H1 (cell line): Measurements from ENCODE around the gene MRAP2. TPM values are rescaled to one million over a fixed set of nuclear protein-coding genes. Genes with fewer than 3 reads are reported as not detected.

Source experiments
- CTCF ChIA-PET: fragments of 300-600 bp; sonication (Branson Sonifier 250); formaldehyde crosslinking; loops from one replicate; lab custom pipeline; 2021; ENCODE audit not compliant: partially characterized antibody; lab: Charles Lee
- POLR2A ChIA-PET: fragments of 300-600 bp; sonication (Branson Sonifier 250); formaldehyde crosslinking; loops from one replicate; lab custom pipeline; 2021; ENCODE audit warnings: inconsistent platforms; ENCODE audit not compliant: partially characterized antibody; lab: Charles Lee
- DNase-seq, 2 experiments: peaks; one replicate each; pipeline versions ENCODE4 v3.0.0 to v3.0.0-alpha.2; 2010 to 2022; ENCODE audit warnings: low spot score in 2 of 2, low read depth in 1 of 2, mixed read lengths in 1 of 2
- FAIRE-seq: peaks from 2 replicates; lab custom pipeline; 2011; peaks lifted over from hg19 to GRCh38; lab: Jason Lieb, UNC
- H2AFZ ChIP-seq: 2 replicates; pipeline ENCODE4 v1.8.1; 2012; ENCODE audit warnings: low read length, inconsistent platforms
- H2AK5ac ChIP-seq: 2 replicates; pipeline ENCODE4 v1.6.1; 2013; ENCODE audit warnings: low read depth, low read length
- H2BK120ac ChIP-seq: replicated peaks from 2 replicates; pipeline ENCODE3; 2013; ENCODE audit warnings: low read depth, low read length, inconsistent platforms
- H2BK12ac ChIP-seq: 2 replicates; pipeline ENCODE4 v1.6.1; 2013; ENCODE audit warnings: low read depth, low read length
- H2BK15ac ChIP-seq: 2 replicates; pipeline ENCODE4 v1.6.1; 2013; ENCODE audit warnings: low read length
- H2BK20ac ChIP-seq: 2 replicates; pipeline ENCODE4 v1.6.1; 2013; ENCODE audit warnings: low read length
- H2BK5ac ChIP-seq: 2 replicates; pipeline ENCODE4 v1.6.1; 2013; ENCODE audit warnings: low read depth, low read length
- H3K14ac ChIP-seq: 2 replicates; pipeline ENCODE4 v1.6.1; 2013; ENCODE audit warnings: inconsistent platforms; ENCODE audit not compliant: insufficient read length
- H3K18ac ChIP-seq: 2 replicates; pipeline ENCODE4 v1.6.1; 2013; ENCODE audit warnings: low read length; ENCODE audit errors: extremely low read depth
- H3K23ac ChIP-seq: 2 replicates; pipeline ENCODE4 v1.6.1; 2013; ENCODE audit warnings: inconsistent platforms; ENCODE audit not compliant: insufficient read length
- H3K23me2 ChIP-seq: 2 replicates; pipeline ENCODE4 v1.6.1; 2013; ENCODE audit warnings: low read depth, low read length
- H3K27ac ChIP-seq: 2 replicates; pipeline ENCODE4 v1.6.1; 2011; ENCODE audit warnings: low read depth, low read length, inconsistent platforms
- H3K27me3 ChIP-seq, 4 experiments: replicated peaks in 1 of 4; 1 replicate in 1 of 4; 2 replicates in 3 of 4; pipeline versions ENCODE4 v1.6.1 to v1.8.1; 2011 to 2013; ENCODE audit warnings: low read length in 3 of 4, mild to moderate bottlenecking in 3 of 4, inconsistent platforms in 2 of 4, mixed read lengths in 2 of 4, moderate library complexity in 1 of 4; ENCODE audit not compliant: control insufficient read depth in 3 of 4, insufficient read depth in 3 of 4; ENCODE audit errors: extremely low read depth in 1 of 4
- H3K36me3 ChIP-seq, 4 experiments: 2 replicates each; pipeline versions ENCODE4 v1.6.1 to v1.8.1; 2011 to 2013; ENCODE audit warnings: mild to moderate bottlenecking in 4 of 4, low read length in 3 of 4, moderate library complexity in 2 of 4, control low read depth in 1 of 4, inconsistent platforms in 1 of 4; ENCODE audit not compliant: insufficient read depth in 4 of 4, control insufficient read depth in 2 of 4
- H3K4ac ChIP-seq: replicated peaks from 2 replicates; pipeline ENCODE3; 2013; ENCODE audit warnings: low read length, low read depth, mixed read lengths, inconsistent platforms; ENCODE audit not compliant: insufficient read length
- H3K4me1 ChIP-seq, 4 experiments: replicated peaks in 1 of 4; 1 replicate in 1 of 4; 2 replicates in 3 of 4; pipeline versions ENCODE4 v1.6.1 to v1.8.1; 2011 to 2013; ENCODE audit warnings: low read length in 3 of 4, inconsistent platforms in 2 of 4, mixed read lengths in 1 of 4; ENCODE audit not compliant: insufficient read depth in 4 of 4, control insufficient read depth in 3 of 4
- H3K4me2 ChIP-seq, 2 experiments: 2 replicates each; pipeline versions ENCODE4 v1.6.1 to v1.8.1; 2011 to 2013; ENCODE audit warnings: low read depth in 2 of 2, low read length in 2 of 2, control low read depth in 1 of 2, inconsistent platforms in 1 of 2, mild to moderate bottlenecking in 1 of 2; ENCODE audit not compliant: insufficient read depth in 1 of 2
- H3K4me3 ChIP-seq, 4 experiments: fragments of 200-600, 300-600 bp in 1 of 4; sonication (generic), shearing (Covaris generic), sonication (Bioruptor Twin) in 1 of 4; 2 replicates each; pipeline versions ENCODE4 v1.5.1 to v1.8.1; 2011 to 2016; ENCODE audit warnings: low read length in 4 of 4, low read depth in 3 of 4, control low read depth in 2 of 4, inconsistent platforms in 2 of 4, mild to moderate bottlenecking in 2 of 4, mixed read lengths in 1 of 4, moderate library complexity in 1 of 4; ENCODE audit not compliant: insufficient read depth in 2 of 4; ENCODE audit errors: extremely low read depth in 1 of 4
- H3K56ac ChIP-seq: replicated peaks from 2 replicates; pipeline ENCODE3; 2013; ENCODE audit warnings: low read depth, mild to moderate bottlenecking, mixed read lengths, low read length, inconsistent platforms; ENCODE audit not compliant: insufficient read length
- H3K79me1 ChIP-seq: 2 replicates; pipeline ENCODE4 v1.6.1; 2013; ENCODE audit warnings: low read depth, low read length, control low read depth
- H3K79me2 ChIP-seq, 2 experiments: 2 replicates each; pipeline versions ENCODE4 v1.6.1 to v1.8.1; 2012 to 2013; ENCODE audit warnings: low read length in 2 of 2, mild to moderate bottlenecking in 2 of 2, inconsistent platforms in 1 of 2; ENCODE audit not compliant: insufficient read depth in 2 of 2, control insufficient read depth in 1 of 2
- H3K9ac ChIP-seq, 4 experiments: replicated peaks in 1 of 4; 1 replicate in 1 of 4; 2 replicates in 3 of 4; pipeline versions ENCODE4 v1.6.1 to v1.8.1; 2011 to 2013; ENCODE audit warnings: low read depth in 3 of 4, low read length in 3 of 4, control low read depth in 2 of 4, mild to moderate bottlenecking in 2 of 4, moderate library complexity in 2 of 4, inconsistent platforms in 1 of 4; ENCODE audit errors: extremely low read depth in 1 of 4
- H3K9me3 ChIP-seq, 2 experiments: 2 replicates each; pipeline versions ENCODE4 v1.6.1 to v1.8.1; 2012 to 2013; ENCODE audit warnings: mild to moderate bottlenecking in 2 of 2, moderate library complexity in 2 of 2, control low read depth in 1 of 2, inconsistent platforms in 1 of 2, low read depth in 1 of 2, low read length in 1 of 2, mixed read lengths in 1 of 2; ENCODE audit not compliant: insufficient read depth in 2 of 2
- H4K20me1 ChIP-seq, 2 experiments: replicated peaks in 1 of 2; 2 replicates each; pipeline versions ENCODE3 to v1.8.1; 2011 to 2013; ENCODE audit warnings: inconsistent platforms in 2 of 2, low read length in 2 of 2, mild to moderate bottlenecking in 1 of 2; ENCODE audit not compliant: insufficient read depth in 2 of 2, control insufficient read depth in 1 of 2
- H4K5ac ChIP-seq: 2 replicates; pipeline ENCODE4 v1.6.1; 2013; ENCODE audit warnings: low read length, low read depth, mixed read lengths, inconsistent platforms; ENCODE audit not compliant: insufficient read length
- H4K8ac ChIP-seq: 2 replicates; pipeline ENCODE4 v1.8.0; 2013; ENCODE audit warnings: mild to moderate bottlenecking, moderate library complexity, low read length, inconsistent platforms; ENCODE audit not compliant: insufficient read depth; ENCODE audit errors: extremely low read depth
- H4K91ac ChIP-seq: replicated peaks from 2 replicates; pipeline ENCODE3; 2013; ENCODE audit warnings: low read length, mixed read lengths, inconsistent platforms; ENCODE audit not compliant: insufficient read length
- ATF3 ChIP-seq: IDR thresholded peaks from 2 replicates; pipeline ENCODE4 v1.6.1; 2011; ENCODE audit warnings: low read depth, mild to moderate bottlenecking, low read length; ENCODE audit not compliant: insufficient read depth
- BCL11A ChIP-seq, 2 experiments: IDR thresholded peaks; one replicate each; pipeline ENCODE4 v1.6.1; 2011; ENCODE audit warnings: low read depth in 2 of 2, low read length in 2 of 2, mild to moderate bottlenecking in 2 of 2
- POLR2AphosphoS5 ChIP-seq: IDR thresholded peaks from 2 replicates; pipeline ENCODE4 v1.6.1; 2011; ENCODE audit warnings: low read depth, low read length
- RFX5 ChIP-seq: IDR thresholded peaks from 2 replicates; pipeline ENCODE4 v1.6.1; 2011; ENCODE audit warnings: low read depth, low read length, improper control_type of control experiment, borderline replicate concordance
- SP1 ChIP-seq: IDR thresholded peaks from 2 replicates; pipeline ENCODE4 v1.6.1; 2011; ENCODE audit warnings: low read depth, low read length
- SRF ChIP-seq: IDR thresholded peaks from 2 replicates; pipeline ENCODE4 v1.6.1; 2011; ENCODE audit warnings: mild to moderate bottlenecking, low read depth, low read length, moderate library complexity
- SUZ12 ChIP-seq: fragments of 200-600 bp; sonication (generic); IDR thresholded peaks from 2 replicates; pipeline ENCODE4 v1.6.1; 2012; ENCODE audit warnings: mild to moderate bottlenecking, inconsistent platforms, low read length, moderate library complexity, mixed read lengths
- TEAD4 ChIP-seq: IDR thresholded peaks from 2 replicates; pipeline ENCODE4 v1.6.1; 2012; ENCODE audit warnings: low read depth, low read length, inconsistent platforms, mixed read lengths
- WGBS, 2 experiments: shearing (Covaris generic) in 1 of 2; methylation state at CpG; one replicate each; pipeline versions ENCODE4 v1.1.6 to v1.1.7; 2013 to 2015; ENCODE audit warnings: low lambda C conversion rate in 2 of 2, mixed read lengths in 2 of 2, inconsistent platforms in 1 of 2, low coverage in 1 of 2, missing lambda C conversion rate in 1 of 2; ENCODE audit not compliant: insufficient replicate concordance in 2 of 2, insufficient coverage in 1 of 2, insufficient read length in 1 of 2; ENCODE audit errors: extremely low coverage in 1 of 2, missing lambda C conversion rate in 1 of 2; 5-methylcytosine and 5-hydroxymethylcytosine counted together
- polyA plus RNA-seq, 7 experiments: library from polyadenylated mRNA; depleted of rRNA in 3 of 7; stranded (reverse) in 5 of 7; unstranded in 2 of 7; fragments of >200 nt in 5 of 7; fragments of 200-250 nt in 2 of 7; gene quantifications; 1 replicate in 5 of 7; 2 replicates in 1 of 7; 4 replicates in 1 of 7; pipeline versions ENCODE4 v1.2.1 to v1.2.3, GENCODE V29; 2011 to 2013; ENCODE audit warnings: missing spikeins in 2 of 7, mixed read lengths in 2 of 7
- total RNA-seq: library from RNA; stranded (reverse); fragmentation: NEBNext Ultra II Directional; extraction: Animal tissue kit (Norgen Biotek cat#: 25700); gene quantifications from 2 replicates; pipeline ENCODE4 v1.2.1, GENCODE V29; 2021
- TF ChIP-seq, protein P1 (sequence below): IDR thresholded peaks from 2 replicates; pipeline ENCODE4 v1.6.1; 2012; ENCODE audit warnings: inconsistent platforms

Gene MRAP2
- total and polyA plus RNA-seq, 2 of the 8 experiments (the other 6 are each of a cell fraction or from before 2014, with no cell fraction given), result 5.0 to 11.0 TPM

DNA sequence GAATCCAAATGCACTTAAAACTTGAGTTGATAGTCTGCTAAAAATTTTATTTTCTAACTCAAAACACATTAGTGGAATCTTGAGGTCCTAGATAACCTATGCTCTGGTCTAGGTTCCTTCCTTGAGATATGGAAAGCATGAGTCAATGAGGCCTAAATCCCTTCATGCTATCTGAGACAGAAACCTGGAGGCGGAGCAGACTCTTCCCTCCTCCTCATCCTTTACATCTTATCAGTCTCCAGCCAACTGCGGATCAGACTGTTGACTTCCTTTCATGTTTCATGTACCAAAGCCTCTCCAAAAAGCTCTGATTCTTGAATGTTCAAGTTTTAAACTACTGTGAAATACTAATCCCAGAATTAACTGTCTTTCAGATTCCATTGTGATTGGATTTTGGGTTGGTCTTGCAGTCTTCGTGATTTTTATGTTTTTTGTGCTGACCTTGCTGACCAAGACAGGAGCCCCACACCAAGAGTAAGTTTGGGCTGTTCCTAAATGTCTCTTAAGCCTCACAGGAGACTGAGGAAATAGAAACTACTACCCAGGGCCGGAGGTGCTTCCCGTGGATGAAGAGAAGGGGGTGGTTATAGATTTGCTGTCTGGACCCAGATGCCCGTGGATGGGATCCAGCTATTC is 29.1 kb downstream of the MRAP2 start:
- no peak overlapping the region for H2BK12ac ChIP-seq
- H4K8ac ChIP-seq, result no peak overlapping the region
- WGBS, 2 experiments, result 88% methylated on average over 6 of the region's 6 CpGs; no CpG with 5 or more reads in 1 of the 2 experiments
- H3K27me3 ChIP-seq, result no peaks in the 10 kb centered on the region; a peak in 1 of 7 replicates
- H3K9me3 ChIP-seq, result no peaks in the 10 kb centered on the region
- no peak overlapping the region for H2BK5ac ChIP-seq
- no peak for TF ChIP-seq SP1
- TF ChIP-seq RFX5, result no peak
- TF ChIP-seq BCL11A (IDR thresholded peaks at IDR 0.05; ENCODE audit: low read depth in 2 of 2, low read length in 2 of 2), result no peak
- no peak for TF ChIP-seq TEAD4
- TF ChIP-seq SUZ12, result no peak
- TF ChIP-seq, protein P1, sequence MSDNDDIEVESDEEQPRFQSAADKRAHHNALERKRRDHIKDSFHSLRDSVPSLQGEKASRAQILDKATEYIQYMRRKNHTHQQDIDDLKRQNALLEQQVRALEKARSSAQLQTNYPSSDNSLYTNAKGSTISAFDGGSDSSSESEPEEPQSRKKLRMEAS, result no peak
- no peak for TF ChIP-seq SRF
- no peak for TF ChIP-seq ATF3
- no peak for TF ChIP-seq POLR2AphosphoS5
- TF ChIP-seq, all 59 proteins: peak for 0
- no peaks in the 10 kb centered on the region for H3K36me3 ChIP-seq
- H3K4ac ChIP-seq, result no peak overlapping the region
- H3K4me2 ChIP-seq, result no peak overlapping the region
- no peak for DNase-seq
- H3K23me2 ChIP-seq, result no peaks in the 10 kb centered on the region
- FAIRE-seq, result no peak
- no peak overlapping the region for H3K9ac ChIP-seq
- no peak overlapping the region; a peak in 1 of 8 replicates for H3K4me3 ChIP-seq
- H2BK20ac ChIP-seq, result no peak overlapping the region
- H3K14ac ChIP-seq, result no peak overlapping the region
- H3K79me1 ChIP-seq, result no peaks in the 10 kb centered on the region
- no peak overlapping the region for H4K5ac ChIP-seq
- ChIA-PET POLR2A (no interaction called here), CTCF (interaction anchor here (1.2 to 1.9 kb wide), 3 partner anchors 10 to 26 kb away, joined by 3 to 8 read pairs (median 4); no protein-coding TSS in a partner anchor)
- H4K91ac ChIP-seq, result no peak overlapping the region
- H2BK120ac ChIP-seq, result no peak overlapping the region
- no peak overlapping the region for H3K23ac ChIP-seq
- H4K20me1 ChIP-seq, result no peaks in the 10 kb centered on the region
- no peak overlapping the region for H3K18ac ChIP-seq
- no peak overlapping the region for H3K27ac ChIP-seq
- no peak overlapping the region for H2AK5ac ChIP-seq
- H3K79me2 ChIP-seq, result no peaks in the 10 kb centered on the region
- H3K4me1 ChIP-seq, result peaks cover 2 to 15% (median 8%) of the 10 kb centered on the region in 4 experiments; a peak in 4 of 7 replicates
- H2AFZ ChIP-seq, result no peak overlapping the region
- no peak overlapping the region for H2BK15ac ChIP-seq
- H3K56ac ChIP-seq, result no peak overlapping the region
